ENCODE results near the gene COL16A1.

The COL16A1 gene
- total RNA-seq: 0 to 0.31 reads per million in 2 donors

DNA sequence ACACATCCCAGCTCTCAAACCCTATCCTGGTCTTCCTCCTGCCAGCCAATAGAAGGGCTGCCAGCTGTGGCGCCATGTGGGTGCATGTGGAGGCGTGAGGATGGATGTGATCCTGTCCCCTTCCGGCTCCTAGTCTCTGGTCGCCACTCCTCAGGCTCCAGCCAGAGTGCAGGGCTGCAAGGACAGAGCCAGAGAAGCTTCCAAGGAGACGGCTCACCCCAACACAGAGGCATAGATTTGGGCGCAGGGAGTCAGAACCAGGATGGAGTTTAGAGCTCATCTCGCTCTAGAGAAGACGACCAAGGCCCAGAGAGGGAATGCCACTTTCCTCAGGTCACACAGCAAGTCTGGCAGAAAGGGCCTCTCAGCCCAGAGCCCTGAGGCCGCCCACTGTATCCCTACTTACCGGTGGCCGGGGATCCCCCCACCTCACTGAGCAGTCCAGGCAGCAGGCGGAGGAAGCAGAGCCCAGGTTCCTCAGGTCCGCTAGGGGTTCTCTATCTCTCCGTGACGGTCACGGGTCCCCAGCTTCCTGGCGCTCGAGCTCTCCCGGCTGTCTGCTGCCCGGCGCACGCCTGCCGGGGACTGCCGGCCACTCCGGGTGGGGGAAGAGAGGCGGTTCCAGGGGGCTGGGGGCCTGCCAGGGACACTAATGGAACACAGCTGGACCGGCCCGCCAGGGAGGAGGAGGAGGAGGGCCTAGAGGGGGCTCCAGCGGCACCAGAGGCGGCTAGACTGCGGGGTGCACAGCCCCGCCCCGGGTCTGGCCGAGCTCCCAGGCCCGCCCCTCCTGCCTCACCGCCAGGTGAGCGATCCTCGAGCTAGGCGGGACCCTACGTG lies at the start of gene COL16A1:
TSS of gene COL16A1 (minus strand) at position 587 of the 840 bp plus-strand sequence. CDS start 1,824 bp downstream, outside the sequence.
- DNase-seq: no peak

DNA sequence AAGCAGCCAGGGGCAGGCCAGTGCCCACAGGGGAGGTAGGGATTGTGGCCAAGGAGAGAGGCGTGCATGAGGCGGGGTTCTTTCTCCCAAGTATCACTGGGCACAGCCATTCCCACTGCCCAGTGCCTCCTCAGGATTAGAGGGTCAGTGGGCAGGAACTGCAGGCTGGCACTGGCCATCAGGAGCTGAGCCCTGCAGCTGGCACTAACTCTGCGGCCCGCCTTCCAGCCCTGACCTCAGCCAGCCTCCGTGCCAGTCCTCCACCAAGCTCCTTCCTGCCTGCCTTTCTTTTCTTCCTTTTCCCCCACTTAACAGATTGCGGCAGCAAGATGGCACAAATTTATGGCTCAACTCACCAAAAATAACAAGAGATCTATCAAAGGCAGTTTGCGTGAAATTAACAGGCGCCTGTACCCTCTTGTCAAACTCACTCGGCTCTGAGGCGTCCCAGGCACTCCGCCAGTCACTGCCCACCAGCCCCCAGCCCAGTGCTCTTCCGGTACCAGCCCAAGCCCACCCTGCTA lies 49.2 kb upstream of the COL16A1 start:
- DNase-seq: no peak

- DNase-seq: no peak
Measured at GRCh38 chr1:31752258-31752657, 48.4 kb upstream of the COL16A1 start.

- no peak for DNase-seq
Measured at GRCh38 chr1:31751822-31752241, 48.0 kb upstream of the COL16A1 start.

- DNase-seq: peak in 1 of 5 experiments; percentile 46
Measured at GRCh38 chr1:31750858-31751510, 47.2 kb upstream of the COL16A1 start.

DNA sequence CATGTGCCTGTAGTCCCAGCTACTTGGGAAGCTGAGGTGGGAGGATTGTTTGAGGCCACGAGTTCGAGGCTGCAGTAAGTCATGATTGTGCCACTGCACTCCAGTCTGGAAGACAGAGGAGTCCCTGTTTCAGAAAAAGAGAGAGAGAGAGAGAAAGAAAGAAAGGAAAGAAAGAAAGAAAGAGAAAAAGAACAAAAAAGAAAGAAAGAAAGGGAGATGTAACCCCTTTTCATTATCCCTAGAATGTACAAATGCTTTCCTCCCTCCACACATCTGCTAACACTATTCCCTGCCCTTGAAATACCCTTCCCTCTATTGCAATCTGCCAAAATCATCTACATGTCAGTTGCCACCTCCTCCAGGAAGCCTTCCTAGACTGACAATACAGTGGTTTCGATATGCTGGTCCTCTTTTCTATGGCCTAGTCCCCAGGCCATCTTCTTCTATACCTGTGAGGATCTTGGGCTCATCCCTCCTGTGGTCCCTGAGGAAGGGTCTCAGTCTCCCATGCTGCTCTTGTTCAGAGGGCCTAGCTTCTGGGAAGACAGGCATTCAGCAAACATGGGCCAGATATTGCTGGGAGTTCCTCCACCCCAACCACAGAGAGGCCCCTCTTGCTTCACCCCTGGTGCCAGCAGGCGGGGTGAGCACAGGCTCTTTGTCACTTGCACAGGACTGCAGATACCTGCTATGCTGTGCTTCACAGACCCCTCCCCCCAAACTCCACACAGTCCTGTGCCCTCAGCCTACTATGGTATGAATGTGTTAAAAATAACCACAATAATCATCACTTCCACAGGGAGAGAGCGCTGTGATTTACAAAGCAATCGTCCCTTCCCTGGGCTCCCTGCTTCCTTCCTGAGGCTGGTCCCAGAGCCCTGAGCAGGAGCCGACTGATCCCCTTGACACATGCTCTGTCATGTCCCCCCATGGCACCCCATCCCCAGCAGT lies 46.2 kb upstream of the COL16A1 start:
- no peak for DNase-seq

GRCh38 chr1:31748365-31748764 lies 44.5 kb upstream of the COL16A1 start:
- DNase-seq: no peak

DNA sequence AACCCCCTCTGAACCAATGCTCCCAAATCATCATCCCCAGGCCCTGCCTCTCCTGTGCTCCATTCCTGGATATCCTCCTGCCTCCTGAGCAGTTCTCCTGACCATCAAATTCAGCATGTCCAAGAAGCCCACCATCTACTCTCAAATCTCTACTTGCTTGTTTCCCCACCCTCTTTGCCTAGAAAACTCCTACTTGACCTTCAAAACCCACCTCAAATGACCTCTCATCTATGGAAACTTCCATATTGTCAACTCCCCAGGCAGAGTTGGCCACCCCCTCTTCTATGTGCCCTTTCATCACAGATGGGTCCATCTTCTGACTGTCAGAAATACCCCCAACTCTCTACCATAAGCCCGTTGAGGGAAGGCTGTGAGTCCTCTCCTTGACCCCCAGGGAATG lies 43.5 kb upstream of the COL16A1 start:
- no peak for DNase-seq

DNA sequence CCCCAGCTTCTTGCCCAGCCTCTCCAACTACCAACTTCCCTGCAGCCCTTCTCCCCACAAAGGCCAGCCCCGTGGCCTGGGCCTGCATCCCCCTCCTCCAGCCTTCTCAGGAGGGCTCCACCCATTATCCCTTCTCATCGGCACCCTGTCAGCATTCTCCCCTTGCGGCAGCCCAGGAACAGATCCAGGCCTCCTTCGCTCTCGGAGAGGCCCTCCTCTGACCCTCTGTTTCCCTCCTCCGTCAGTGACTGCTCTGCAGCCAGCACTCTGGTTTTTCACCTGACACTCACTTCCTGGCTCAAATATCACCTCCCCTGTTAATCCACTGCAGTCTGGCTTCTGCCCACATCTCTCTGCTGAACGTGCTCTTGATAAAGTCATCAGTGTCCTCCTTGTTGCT lies 42.9 kb upstream of the COL16A1 start:
- DNase-seq: no peak

GRCh38 chr1:31745946-31746670 lies 42.3 kb upstream of the COL16A1 start:
- no peak for DNase-seq

GRCh38 chr1:31745096-31745945 lies 41.5 kb upstream of the COL16A1 start:
- peak in 2 of 5 experiments; percentile 36 to 56 for DNase-seq

DNA sequence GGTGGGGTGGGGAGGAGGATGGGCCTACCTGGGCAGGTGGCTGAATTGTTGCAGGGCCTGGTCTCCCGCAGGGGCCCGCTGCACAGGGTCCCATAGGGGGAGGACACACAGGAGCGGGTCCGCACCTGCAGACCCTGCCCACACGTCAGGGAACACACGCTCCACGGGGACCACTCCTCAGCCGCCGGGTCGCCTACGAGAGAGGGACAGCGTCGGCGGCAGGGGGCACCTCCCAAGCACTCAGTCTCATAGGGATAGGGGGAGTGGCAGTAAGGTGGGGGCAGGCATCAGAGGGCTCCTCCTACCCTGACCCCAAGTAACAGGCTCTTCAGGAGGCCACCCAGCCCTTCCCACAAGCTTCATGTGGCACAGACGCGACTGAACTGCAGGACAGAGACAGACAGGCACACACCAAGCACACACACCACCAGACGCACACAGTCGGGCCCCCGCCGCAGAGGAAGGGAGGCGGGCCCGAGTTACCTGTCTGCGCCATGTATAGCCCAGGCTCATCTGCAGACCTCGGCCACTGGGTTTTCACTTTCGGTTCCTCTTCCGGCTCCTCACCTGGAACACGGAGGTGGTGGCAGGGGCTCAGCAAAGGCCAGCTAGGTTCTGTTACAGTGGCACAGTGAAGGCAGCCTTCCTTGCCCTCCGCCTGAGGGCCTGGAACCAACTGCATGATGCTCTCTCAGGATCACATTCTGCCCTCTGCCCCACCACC lies 40.5 kb upstream of the COL16A1 start:
- DNase-seq: no peak

DNA sequence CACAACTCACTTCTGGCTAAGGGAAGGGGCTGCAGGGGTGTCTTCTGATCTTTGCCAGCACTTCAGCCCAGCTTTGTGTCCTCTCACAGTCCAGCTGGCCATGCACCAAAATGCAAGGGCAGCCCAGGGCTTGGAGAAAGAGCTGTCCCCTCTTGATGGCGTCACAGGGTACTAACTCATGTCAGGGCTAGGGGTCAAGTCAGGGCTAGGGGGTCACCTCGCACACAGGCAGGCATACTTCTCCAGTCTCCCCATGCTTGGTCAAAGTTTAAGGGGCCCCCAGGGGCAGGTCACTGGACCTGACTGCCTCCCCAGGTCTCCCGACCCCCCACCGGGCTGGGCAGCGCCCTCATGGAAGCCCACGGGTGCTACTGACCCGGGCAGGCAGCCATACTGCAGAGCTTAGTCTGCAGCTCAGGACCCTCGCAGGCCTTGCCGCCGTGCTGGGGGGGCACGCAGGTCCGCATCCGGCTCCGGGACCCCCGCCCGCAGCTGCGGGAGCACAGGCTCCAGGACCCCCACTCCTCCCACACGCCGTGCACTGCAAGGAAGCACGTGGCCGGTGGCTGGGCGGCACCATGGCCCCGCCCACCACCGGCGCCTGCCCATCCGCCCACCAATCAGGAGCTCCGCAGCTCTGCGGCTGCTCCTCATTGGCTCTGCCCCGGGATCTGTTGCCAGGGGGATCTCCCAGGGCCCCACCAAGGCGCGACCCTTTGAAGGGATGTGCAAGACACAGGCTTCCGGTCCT lies 38.8 kb upstream of the COL16A1 start:
- no peak for DNase-seq

DNA sequence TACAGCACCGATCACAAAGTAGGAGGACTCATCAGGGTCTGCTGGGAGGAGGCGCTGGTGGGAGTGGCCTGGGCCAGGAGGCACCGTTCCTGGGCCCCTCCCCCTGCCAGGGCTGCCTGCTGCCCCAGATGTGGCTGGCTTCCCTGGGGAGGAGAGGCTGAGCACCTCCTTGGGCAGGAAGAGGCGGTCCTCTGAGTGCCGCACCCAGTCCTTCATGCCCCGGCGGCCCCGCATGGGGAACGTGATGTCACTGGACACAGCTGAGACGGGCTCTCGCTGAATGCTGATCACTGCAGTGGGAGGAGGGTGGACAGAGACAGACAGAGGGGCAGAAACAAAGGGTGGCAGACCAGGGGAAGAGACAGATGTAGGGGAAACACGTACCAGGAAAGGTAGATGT lies 35.5 kb upstream of the COL16A1 start:
- DNase-seq: peak in 3 of 5 experiments; percentile 12 to 55 (median 22)

- peak in 2 of 5 experiments; percentile 12 to 13 for DNase-seq
Measured at GRCh38 chr1:31736675-31737074, 32.9 kb upstream of the COL16A1 start.

- DNase-seq: no peak
Measured at GRCh38 chr1:31735571-31735970, 31.8 kb upstream of the COL16A1 start.

DNA sequence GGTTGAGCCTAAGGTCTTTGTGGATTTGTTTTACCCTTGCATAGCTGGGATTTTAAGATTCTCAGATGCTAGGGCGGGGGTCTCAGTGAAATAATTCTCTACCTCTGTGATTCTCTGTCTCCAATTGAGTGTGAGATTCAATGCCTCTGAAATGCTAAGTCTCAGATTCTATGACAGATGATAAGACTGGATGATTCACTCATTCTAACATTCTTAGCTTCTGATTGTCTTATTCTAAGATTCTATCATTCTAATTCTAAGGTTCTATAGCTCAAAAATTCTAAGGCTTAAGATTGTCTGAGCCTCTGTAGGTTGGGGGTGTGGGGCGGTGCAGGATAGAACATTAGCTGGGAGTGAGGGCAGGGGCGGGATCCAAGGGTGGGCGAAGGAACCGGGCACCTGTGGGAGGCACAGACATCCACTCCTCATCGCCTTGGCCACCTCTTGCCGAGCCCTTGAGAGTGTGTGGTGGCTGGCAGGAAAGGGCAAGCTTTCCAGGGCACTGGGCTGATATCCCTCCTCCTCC lies 30.8 kb upstream of the COL16A1 start:
- DNase-seq: no peak

GRCh38 chr1:31733389-31734219 lies 29.8 kb upstream of the COL16A1 start:
- no peak for DNase-seq

Measured in T-helper 2 cell (primary cell).